K562 (cell line): Measurements from ENCODE around the gene PIP4K2A. TPM values are rescaled to one million over a fixed set of nuclear protein-coding genes. Genes with fewer than 3 reads are reported as not detected.

ENCODE experiments used
- ARID3A ChIP-seq: IDR thresholded peaks from 2 replicates; pipeline ENCODE4 v1.6.1; 2012; ENCODE audit warnings: low read depth, low read length, improper control_type of control experiment, borderline replicate concordance
- BACH1 ChIP-seq: fragments of 200-800 bp; sonication (Bioruptor generic); IDR thresholded peaks from 2 replicates; pipeline ENCODE4 v1.6.1; 2016; ENCODE audit warnings: missing genetic modification characterization, missing compliant biosample characterization
- C11orf30 ChIP-seq: fragments of 450-650 bp; IDR thresholded peaks from 2 replicates; pipeline ENCODE4 v1.6.1; 2016; ENCODE audit warnings: low read depth, mild to moderate bottlenecking
- DPF2 ChIP-seq: fragments of 450-650 bp; IDR thresholded peaks from 2 replicates; pipeline ENCODE4 v1.6.1; 2016
- JUND ChIP-seq, 2 experiments: IDR thresholded peaks; 2 replicates in 1 of 2; 3 replicates in 1 of 2; pipeline ENCODE4 v1.6.1; 2011; ENCODE audit warnings: borderline replicate concordance in 2 of 2, low read depth in 2 of 2, low read length in 2 of 2, improper control_type of control experiment in 1 of 2, missing biosample characterization in 1 of 2, missing genetic modification characterization in 1 of 2, missing genetic modification reagents in 1 of 2
- MEF2A ChIP-seq: IDR thresholded peaks from 2 replicates; pipeline ENCODE4 v1.6.1; 2011; ENCODE audit warnings: low read depth, mild to moderate bottlenecking, low read length, moderate library complexity; ENCODE audit not compliant: control insufficient read depth
- MEIS2 ChIP-seq: fragments of 450-650 bp; IDR thresholded peaks from 2 replicates; pipeline ENCODE4 v1.6.1; 2014; ENCODE audit warnings: mild to moderate bottlenecking; ENCODE audit not compliant: partially characterized antibody
- NFE2 ChIP-seq: IDR thresholded peaks from 2 replicates; pipeline ENCODE4 v1.6.1; 2014; ENCODE audit warnings: antibody characterized with exemption, low read depth
- POLR2H ChIP-seq: IDR thresholded peaks from 2 replicates; pipeline ENCODE4 v1.6.1; 2016; ENCODE audit warnings: missing genetic modification characterization, low read depth, mild to moderate bottlenecking, control low read depth, missing compliant biosample characterization, moderate library complexity
- TBL1XR1 ChIP-seq, 2 experiments: IDR thresholded peaks; 2 replicates each; pipeline ENCODE4 v1.6.1; 2012; ENCODE audit warnings: improper control_type of control experiment in 2 of 2, low read length in 2 of 2, mild to moderate bottlenecking in 1 of 2
- VEZF1 ChIP-seq: fragments of 200-800 bp; sonication (Bioruptor generic); IDR thresholded peaks from 2 replicates; pipeline ENCODE4 v1.6.1; 2017; ENCODE audit warnings: missing genetic modification characterization, missing compliant biosample characterization
- ZNF253 ChIP-seq: fragments of 250-450 bp; sonication (Bioruptor Pico); conservative IDR thresholded peaks from 2 replicates; pipeline ENCODE4 v1.6.1; 2021; ENCODE audit warnings: mild to moderate bottlenecking
- polyA plus RNA-seq, 8 experiments: library from polyadenylated mRNA; depleted of rRNA in 4 of 8; stranded (reverse) in 5 of 8; unstranded in 3 of 8; fragments of >200 nt; fragmentation: Nextera tagmentation in 2 of 8; fragmentation: Illumina TruSeq in 1 of 8; extraction: Ambion mirVana in 2 of 8; extraction: Trizol in 1 of 8; gene quantifications; 2 replicates each; pipeline versions ENCODE4 v1.2.1 to v1.2.3, GENCODE V29; 2011 to 2014; ENCODE audit warnings: inconsistent platforms in 1 of 8, missing spikeins in 1 of 8
- total RNA-seq, 7 experiments: library from RNA; depleted of rRNA in 6 of 7; stranded (reverse); fragments of >200 nt in 6 of 7; fragmentation: Illumina TruSeq in 2 of 7; extraction: Trizol in 2 of 7; gene quantifications; 2 replicates each; pipeline versions ENCODE4 v1.2.1 to v1.2.3, GENCODE V29; 2011 to 2021; ENCODE audit warnings: low replicate concordance in 1 of 7
- TF ChIP-seq, protein P1 (sequence below): sonication (generic); formaldehyde crosslinking; IDR thresholded peaks from 2 replicates; pipeline ENCODE4 v1.8.0; 2022; ENCODE audit warnings: missing genetic modification reagents, mild to moderate bottlenecking, borderline replicate concordance
- TF ChIP-seq, protein P2 (sequence below): fragments of 450-650 bp; conservative IDR thresholded peaks from 2 replicates; pipeline ENCODE4 v1.6.1; 2016; ENCODE audit warnings: missing genetic modification characterization, low read depth, mild to moderate bottlenecking, missing compliant biosample characterization, moderate library complexity

The PIP4K2A gene
- total and polyA plus RNA-seq, 9 of the 15 experiments (the other 6 are each of a cell fraction or from before 2014, with no cell fraction given) = 35.6 to 117 (median 71.9) TPM

DNA sequence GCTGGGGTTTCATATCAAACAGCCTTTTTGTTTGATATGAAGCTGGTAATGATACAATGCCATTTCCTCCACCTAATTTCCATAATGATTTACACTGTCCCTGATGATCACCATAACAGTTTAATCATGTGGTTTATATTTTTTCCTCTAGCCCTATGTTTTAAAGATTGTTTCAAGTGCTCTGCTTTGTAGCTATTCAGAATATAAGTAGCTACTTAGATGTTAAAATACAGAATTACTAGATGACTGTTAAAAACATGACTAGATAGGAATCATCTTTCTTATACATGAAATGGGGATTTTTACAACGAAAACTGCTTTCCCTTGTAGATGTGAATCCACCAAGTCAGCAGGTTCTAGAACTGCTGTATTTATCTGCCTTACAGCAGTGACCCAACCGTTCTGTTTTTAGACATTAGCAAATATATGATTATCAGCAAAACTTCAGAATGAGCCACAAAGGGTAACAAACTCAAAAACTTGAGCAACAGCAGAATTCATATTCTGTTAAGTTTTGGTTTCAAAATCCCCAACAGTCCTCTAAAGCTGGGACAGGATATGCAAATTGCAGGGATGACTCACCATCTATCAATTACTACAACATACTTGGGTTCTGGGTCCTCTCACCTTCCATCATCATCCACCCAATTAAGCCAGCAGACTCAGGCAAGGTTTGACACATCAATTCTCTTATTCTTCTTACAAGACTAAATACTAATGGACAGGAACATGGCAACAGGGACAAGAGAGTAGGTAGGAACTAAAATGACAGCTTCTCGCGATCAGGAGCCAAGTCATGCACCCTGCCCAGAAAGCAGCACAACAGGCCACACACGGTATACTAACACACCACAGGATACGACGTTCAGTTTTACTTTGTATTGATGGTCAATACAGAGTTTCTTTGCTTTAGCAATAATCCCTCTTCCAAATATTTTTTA is 83.9 kb downstream of the PIP4K2A start (continued):
- TF ChIP-seq, protein P1, sequence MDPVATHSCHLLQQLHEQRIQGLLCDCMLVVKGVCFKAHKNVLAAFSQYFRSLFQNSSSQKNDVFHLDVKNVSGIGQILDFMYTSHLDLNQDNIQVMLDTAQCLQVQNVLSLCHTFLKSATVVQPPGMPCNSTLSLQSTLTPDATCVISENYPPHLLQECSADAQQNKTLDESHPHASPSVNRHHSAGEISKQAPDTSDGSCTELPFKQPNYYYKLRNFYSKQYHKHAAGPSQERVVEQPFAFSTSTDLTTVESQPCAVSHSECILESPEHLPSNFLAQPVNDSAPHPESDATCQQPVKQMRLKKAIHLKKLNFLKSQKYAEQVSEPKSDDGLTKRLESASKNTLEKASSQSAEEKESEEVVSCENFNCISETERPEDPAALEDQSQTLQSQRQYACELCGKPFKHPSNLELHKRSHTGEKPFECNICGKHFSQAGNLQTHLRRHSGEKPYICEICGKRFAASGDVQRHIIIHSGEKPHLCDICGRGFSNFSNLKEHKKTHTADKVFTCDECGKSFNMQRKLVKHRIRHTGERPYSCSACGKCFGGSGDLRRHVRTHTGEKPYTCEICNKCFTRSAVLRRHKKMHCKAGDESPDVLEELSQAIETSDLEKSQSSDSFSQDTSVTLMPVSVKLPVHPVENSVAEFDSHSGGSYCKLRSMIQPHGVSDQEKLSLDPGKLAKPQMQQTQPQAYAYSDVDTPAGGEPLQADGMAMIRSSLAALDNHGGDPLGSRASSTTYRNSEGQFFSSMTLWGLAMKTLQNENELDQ (CRISPR knock-in tag) = no peak
- TF ChIP-seq BACH1 (tag) (0 out of 2 replicates have a peak, but pooled peaks have one; percentile 36), MEF2A (peak; percentile 20; the same call in 1 of the 2 replicates), ZNF253 (CRISPR knock-in tag) (no peak), MEIS2 (peak; percentile 77), ARID3A (peak; percentile 77; the same call in 1 of the 2 replicates), JUND (IDR thresholded peaks at IDR 0.05; ENCODE audit: borderline replicate concordance, low read depth, low read length) (peak; percentile 97), JUND (tag; IDR thresholded peaks at IDR 0.05; ENCODE audit: borderline replicate concordance, low read depth, low read length) (peak; percentile 99), NFE2 (peak; percentile 49), C11orf30 (peak; percentile 90), VEZF1 (0 out of 2 replicates have a peak, but pooled peaks have one; percentile 40), POLR2H (tag) (peak; percentile 8; the same call in 1 of the 2 replicates), TBL1XR1 (IDR thresholded peaks at IDR 0.05; ENCODE audit: low read length in 2 of 2) (peak in 1 of 2 experiments; percentile 39; a peak in 1 of 4 replicates), DPF2 (peak; percentile 76)
- TF ChIP-seq, protein P2, sequence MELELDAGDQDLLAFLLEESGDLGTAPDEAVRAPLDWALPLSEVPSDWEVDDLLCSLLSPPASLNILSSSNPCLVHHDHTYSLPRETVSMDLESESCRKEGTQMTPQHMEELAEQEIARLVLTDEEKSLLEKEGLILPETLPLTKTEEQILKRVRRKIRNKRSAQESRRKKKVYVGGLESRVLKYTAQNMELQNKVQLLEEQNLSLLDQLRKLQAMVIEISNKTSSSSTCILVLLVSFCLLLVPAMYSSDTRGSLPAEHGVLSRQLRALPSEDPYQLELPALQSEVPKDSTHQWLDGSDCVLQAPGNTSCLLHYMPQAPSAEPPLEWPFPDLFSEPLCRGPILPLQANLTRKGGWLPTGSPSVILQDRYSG (tag) = peak; percentile 31; the same call in 1 of the 2 replicates
